GM21390 (cell line): ENCODE data around the gene KRTAP4-6.
"Not testable (repeated sequence)": the region's sequence is repeated elsewhere in the genome, so short reads cannot be mapped to it uniquely, and the experiment has no call there.

Experiments
- ATAC-seq: cut with Tn5 transposase; IDR thresholded peaks from one replicate; pipeline ENCODE4 v1.9.1; 2021; ENCODE audit not compliant: unreplicated experiment

The KRTAP4-6 gene

DNA sequence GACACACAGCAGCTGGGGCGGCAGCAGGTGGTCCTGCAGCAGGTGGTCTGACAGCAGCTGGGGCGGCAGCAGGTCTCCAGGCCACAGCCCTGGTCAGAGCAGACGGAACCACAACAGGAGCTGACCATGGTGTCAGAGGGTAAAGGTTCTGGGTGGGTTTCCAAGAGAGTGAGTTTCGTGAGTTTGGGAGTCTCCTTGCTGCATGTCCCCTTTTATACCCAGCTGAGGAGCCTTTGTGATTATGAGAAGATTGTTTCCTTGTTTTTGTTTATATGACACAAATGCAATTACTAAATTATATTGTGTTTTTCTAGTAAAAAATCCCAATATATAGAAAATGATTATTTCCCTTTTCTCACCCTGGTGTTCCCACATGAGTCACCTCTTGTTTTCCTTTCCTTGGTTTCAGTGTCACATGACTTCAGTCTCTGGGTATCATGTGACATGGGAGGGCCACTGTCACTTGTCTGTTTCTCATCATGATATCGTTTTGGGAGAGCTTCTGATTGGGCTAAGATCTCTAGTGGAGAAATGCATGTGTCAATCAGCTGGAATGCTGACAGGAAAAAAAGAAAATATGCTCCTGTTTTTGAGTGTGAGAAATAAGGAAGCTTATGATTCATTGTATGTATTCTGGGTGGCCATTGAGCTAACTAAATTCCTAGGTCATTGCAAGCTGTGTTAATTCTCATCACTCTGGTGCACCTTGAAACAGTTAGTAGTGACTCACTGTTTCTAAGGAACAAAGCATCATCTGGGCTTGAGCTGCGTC is at the start of gene KRTAP4-6:
Gene KRTAP4-6 (minus strand): TSS at position 185 of the 772 bp plus-strand sequence. CDS start 57 bp downstream, at position 128.
- no peak for ATAC-seq

DNA sequence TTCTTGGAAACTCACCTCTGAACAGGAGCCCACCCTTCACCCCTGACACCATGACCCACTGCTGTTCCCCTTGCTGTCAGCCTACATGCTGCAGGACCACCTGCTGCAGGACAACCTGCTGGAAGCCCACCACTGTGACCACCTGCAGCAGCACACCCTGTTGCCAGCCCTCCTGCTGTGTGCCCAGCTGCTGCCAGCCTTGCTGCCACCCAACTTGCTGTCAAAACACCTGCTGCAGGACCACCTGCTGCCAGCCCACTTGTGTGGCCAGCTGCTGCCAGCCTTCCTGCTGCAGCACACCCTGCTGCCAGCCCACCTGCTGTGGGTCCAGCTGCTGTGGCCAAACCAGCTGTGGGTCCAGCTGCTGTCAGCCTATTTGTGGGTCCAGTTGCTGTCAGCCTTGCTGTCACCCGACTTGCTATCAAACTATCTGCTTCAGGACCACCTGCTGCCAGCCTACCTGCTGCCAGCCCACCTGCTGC is 49.5 kb upstream of the KRTAP4-6 start, which contains the start of gene KRTAP9-1:
Gene KRTAP9-1 (plus strand): TSS at position 51 of the 482 bp plus-strand sequence. CDS start 0 bp downstream, at position 51.
- ATAC-seq, result not testable (repeated sequence)

DNA sequence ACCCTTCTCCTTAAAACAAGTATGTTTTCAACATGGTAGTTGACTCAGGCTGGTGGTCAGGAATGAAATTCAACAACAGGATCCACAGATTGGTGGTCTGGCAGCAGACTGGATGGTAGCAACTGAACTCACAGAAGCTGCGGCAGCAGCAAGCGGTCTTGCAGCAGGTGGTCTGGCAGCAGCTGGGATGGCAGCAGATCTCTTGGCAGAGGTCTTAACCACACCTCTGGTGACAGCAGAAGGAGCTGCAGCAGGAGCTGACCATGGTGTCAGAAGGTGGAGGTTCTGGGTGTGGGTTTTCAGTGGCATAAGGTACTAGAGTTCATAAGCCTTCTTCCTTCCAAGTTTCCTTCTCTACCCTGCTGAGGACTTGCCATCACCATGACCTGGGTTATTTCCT is 46.5 kb upstream of the KRTAP4-6 start:
- no peak for ATAC-seq

DNA sequence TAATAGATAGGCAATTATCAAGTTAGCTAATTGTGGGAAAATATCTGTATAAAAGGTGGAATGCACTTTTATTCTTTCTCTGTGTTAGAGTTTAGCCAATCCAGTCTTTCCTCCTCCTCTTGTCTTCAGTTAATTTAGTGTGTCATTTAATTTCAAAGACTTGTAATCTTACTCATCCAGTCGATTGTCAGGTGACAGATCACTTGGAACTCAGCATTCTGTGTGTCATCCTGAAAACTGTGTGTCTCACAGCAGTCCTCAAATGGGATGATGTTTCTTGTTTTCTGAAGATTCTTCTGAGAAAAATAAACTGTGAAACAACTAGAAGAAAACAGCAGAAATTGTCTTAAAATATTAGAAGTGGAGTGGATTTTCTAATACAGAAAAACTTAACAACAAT is 44.7 kb upstream of the KRTAP4-6 start:
- ATAC-seq, result no peak

DNA sequence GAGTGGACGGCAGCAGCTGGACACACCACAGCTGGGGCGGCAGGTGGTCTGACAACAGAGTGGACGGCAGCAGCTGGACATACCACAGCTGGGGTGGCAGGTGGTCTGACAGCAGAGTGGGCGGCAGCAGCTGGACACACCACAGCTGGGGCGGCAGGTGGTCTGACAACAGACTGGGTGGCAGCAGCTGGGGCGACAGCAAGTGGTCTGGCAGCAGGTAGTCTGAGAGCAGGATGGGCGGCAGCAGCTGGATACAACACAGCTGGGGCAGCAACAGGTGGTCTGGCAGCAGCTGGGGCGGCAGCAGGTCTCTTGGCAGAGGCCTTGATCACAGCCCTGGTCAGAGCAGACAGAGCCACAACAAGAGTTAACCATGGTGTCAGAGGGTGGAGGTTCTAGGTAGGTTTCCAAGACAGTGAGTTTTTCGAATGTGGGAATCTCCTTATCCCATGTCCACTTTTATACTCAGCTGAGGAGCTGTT is 44.2 kb upstream of the KRTAP4-6 start, which contains the start of gene KRTAP4-1:
Gene KRTAP4-1 (minus strand): TSS at position 432 of the 482 bp plus-strand sequence. CDS start 57 bp downstream, at position 375.
- ATAC-seq, result no peak

DNA sequence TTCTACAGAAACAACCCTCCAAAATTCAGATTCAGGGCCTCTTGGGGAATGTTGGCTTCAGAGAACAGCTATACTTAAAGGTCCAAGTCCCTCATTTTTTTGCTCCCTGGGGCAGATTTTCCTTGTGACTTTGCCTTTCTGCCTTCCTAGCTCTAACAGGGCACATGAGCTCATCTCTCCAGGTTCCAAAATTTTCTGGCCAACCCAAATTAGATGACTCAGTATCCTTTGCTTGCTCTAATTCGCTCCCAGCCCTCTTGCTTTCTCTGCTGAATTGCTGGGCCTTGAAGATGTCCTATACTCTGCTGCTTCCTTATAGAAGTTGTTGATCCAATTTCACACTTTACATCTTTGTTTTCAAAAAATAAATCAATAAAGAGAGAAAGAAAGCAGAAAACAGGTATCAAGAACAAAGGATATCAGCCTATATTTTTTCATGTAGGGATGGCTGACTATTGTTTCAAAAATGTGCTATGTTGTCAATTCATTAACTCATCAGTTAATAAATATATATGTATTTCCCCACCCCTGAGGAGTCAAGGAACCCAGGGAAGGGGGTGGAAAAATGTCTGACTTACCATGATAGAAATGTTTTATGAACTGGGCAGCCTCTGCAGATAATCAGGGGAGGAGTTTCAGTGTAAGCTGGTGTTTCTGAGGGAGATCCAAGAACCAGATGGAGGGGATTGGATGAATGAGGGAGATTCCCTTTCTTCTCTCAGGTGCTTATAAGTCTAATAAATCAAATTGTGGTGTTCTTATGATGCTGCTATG is 38.7 kb upstream of the KRTAP4-6 start:
- ATAC-seq, result no peak

DNA sequence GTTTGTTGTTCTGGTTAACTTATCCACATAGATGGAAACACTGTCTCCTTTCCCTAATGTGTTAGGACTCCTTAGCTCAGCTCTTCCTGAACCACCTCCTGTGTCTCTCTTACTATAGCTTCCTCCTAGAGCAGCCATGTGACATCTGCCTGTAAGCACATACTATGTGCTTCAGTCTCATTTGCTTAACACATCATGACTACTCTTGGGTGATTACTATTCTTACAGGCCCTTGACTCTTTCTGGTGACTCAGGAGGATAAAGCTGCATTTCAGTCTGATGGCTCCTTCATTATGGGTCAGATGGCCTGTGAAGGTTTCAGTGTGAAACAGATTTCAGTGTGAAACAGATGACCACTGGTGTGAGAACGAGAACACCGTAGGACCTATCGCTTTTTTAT is 38.0 kb upstream of the KRTAP4-6 start:
- no peak for ATAC-seq

DNA sequence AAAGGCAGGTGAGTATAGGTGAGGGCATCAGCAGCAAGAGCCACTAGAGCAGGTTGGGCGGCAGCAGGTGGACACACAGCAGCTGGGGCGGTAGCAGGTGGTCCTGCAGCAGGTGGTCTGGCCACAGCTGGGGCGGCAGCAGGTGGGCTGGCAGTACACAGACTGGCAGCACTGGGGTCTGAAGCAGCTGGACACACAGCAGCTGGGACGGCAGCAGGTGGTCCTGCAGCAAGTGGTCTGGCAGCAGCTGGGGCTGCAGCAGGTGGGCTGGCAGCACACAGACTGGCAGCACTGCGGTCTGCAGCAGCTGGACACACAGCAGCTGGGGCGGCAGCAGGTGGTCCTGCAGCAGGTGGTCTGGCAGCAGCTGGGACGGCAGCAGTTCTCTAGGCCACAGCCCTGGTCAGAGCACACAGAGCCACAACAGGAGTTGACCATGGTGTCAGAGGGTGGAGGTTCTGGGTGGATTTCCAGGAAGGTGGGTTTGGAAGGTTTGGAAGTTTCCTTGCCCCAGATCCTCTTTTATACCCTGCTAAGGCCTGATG is 37.5 kb upstream of the KRTAP4-6 start, which contains the start of gene KRTAP4-2:
Gene KRTAP4-2 (minus strand): TSS at position 495 of the 545 bp plus-strand sequence. CDS start 57 bp downstream, at position 438.
- ATAC-seq, result no peak

DNA sequence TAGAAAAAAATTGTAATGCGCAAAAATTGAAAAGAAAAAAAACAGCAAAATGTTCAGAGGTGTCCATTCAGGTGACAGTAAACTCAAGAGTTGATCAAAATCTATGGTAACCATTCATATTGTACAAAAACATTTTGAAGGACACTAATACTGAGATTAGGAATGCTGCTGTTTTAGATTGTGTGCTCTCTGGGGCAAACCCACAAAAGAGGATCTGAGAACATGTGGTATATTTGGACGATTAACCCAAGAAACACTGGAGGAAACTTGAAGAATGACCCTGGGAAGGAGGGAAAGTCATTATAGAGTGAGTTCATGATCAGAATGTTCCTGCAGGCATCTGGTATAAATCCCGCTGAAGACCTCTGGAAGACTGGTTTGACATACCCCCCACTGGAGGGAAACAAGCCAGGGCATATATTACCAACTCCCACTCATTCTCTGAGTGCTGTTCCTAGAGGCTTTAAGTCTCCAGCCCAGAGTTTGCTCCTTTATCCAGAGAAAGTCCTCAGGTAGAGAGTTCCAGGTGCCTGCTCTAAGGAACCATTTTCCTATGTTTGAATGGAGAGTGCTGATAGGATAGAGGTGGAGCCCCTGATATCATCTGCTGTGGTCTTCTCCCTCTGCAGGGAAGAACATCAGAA is 36.5 kb upstream of the KRTAP4-6 start:
- ATAC-seq, result no peak

DNA sequence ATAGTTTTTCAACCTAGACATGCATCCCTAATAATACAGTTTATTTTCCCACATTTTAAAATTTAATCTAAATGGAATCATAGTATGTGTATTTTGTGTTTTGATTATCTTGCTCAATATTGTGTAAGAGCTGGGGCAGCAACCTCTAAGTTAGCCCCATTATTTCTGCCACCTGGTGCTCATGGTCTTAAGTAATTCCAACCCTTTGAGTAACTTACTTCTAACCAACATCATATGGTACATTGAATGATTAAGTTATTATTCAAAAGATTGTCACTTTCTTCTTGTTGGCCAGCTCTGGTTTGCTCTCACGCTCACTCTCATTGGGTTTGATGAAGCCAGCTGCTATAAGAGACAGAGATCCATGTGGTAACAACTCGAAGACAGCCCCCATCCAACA is 31.5 kb upstream of the KRTAP4-6 start:
- no peak for ATAC-seq

DNA sequence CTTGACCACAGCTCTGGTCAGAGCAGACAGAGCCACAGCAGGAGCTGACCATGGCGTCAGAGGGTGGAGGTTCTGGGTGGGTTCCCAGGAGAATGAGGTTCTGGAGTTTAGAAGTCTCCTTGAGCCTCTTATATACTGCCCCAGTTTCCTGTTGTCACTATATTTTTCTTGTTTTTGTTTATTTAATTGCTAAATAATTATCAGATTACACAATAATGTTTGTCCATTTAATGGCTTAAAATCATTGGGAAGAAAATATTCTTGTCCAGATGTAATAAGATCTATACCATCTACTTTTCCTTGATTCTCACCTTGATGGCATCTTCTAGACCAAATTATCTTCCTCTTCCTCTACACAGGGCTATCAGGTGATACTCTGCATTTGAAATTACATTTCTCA is 27.8 kb upstream of the KRTAP4-6 start, which contains the start of gene KRTAP4-3:
Gene KRTAP4-3 (minus strand): TSS at position 101 of the 400 bp plus-strand sequence. CDS start 49 bp downstream, at position 52.
- no peak for ATAC-seq

DNA sequence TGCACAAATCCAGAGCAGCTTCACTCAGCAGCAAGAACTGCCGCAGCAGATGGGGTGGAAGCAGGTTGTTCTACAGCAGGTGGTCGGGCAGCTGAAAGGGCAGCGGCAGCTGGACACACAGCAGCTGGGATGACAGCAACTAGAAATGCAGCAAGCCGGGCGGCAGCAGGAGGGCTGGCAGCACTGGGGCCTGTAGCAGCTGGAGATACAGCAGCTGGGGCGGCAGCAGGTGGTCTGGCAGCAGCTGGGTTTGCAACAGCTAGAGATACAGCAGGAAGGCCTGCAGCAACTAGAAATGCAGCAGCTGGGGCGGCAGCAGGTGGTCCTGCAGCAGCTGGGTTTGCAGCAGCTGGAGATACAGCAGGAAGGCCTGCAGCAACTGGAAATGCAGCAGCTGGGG is 27.2 kb upstream of the KRTAP4-6 start:
- no peak for ATAC-seq

DNA sequence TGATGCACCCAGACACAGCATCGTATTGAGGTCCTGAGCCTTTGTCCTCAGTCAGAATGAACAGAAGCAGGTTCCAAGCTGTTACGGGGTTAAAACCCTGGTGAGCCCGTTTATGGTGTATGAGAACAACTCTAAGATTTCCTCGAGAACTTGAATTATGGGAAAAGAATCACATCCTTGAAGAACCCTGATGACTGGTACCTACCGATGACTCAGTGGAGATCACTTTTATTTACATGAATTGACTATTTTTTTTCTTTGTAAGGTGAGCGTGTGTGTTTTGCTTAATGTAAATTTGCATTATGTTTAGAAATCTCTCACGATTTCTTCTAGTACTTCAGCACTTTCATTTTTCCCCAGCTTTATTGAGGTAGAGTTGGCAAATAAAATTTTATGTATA is 23.5 kb upstream of the KRTAP4-6 start:
- ATAC-seq, result no peak

DNA sequence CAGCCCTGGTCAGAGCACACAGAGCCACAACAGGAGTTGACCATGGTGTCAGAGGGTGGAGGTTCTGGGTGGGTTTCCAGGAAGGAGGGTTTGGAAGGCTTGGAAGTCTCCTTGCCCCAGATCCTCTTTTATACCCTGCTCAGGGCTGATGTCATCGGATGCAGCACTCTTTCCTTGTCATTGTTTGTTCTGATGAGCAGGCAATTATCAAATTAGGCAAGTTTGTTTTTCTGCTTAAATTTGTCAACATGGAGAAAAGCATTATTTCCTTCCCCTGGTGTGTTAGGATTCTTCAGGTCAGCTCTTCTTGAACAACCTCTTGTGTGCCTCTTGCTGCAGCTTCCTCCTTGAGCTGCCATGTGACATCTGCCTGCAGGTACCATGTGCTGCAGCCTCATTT is 20.3 kb upstream of the KRTAP4-6 start, which contains the start of gene KRTAP4-4:
Gene KRTAP4-4 (minus strand): TSS at position 101 of the 400 bp plus-strand sequence. CDS start 57 bp downstream, at position 44.
- ATAC-seq, result no peak

DNA sequence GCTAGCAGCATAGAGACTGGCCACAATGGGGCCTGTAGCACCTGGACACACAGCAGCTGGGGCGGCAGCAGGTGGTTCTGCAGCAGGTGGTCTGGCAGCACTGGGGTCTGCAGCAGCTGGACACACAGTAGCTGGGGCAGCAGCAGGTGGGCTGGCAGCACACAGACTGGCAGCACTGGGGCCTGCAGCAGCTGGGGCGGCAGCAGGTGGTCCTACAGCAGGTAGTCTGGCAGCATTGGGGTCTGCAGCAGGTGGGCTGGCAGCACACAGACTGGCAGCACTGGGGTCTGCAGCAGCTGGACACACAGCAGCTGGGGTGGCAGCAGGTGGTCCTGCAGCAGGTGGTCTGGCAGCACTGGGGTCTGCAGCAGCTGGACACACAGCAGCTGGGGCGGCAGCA is 19.8 kb upstream of the KRTAP4-6 start:
- ATAC-seq, result not testable (repeated sequence)

DNA sequence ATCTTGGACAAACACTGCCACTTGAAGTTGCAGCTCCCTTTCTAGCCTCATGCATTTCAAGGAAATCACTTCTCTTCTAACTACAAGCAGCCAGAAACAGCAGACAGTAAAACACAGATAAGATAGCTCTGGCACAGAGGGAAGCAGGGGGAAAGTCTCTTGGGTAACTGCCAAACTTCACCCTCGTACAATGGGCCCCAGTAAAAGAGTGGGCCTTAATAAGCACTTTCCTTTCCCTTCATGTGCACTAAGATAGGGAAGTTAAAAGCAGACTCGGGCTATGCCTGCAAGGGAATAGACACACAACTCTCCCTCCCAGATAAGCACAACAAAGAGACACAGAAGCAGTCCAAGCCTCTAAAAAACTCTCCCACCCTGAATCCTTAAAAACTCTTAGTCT is 13.5 kb upstream of the KRTAP4-6 start:
- ATAC-seq, result no peak

DNA sequence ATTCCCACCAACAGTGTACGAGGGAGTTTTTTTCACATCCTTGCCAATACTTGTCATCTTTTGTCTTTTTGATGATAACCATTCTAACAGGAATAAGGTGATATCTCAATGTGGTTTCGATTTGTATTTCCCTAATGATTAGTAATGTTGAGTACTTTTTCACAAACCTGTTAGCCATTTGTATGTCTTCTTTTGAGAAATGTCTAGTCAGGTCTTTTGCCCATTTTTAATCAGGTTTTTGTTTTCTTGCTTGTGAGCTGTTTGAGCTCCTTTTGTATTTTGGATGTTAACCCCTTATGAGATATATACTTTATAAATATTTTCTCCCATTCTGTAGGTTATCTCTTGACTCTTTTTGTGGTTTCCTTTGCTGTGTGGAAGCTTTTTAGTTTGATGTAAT is 11.2 kb upstream of the KRTAP4-6 start:
- ATAC-seq, result no peak

DNA sequence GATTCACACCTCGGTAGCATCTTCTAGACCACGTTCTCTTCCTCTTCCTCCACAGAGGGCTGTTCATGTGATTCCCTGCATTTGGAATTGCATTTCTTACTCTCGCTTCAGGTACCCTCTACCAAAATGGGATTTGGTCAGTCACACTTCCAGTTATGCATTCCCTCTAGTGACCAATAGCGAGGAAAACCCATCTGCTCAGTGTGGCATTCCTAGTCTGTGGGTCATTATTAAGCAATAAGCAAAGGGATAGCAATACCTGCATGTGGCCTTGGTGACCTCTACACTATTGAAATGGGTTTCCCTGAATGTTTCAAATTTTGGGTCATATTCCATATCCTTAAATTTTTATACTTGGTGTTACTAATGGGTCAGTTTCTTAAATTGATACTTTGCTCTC is 9.7 kb upstream of the KRTAP4-6 start:
- ATAC-seq, result no peak

DNA sequence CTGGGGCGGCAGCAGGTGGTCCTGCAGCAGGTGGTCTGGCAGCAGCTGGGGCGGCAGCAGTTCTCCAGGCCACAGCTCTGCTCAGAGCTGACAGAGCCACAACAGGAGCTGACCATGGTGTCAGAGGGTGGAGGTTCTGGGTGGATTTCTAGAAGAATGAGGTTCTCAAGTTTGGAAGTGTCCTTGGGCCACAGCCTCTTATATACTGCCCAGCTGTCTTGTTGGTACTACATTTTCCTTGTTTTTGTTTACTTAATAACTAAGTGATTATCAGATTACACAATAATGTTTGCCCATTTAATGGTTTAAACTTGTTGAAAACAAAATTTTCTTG is 9.3 kb upstream of the KRTAP4-6 start, which contains the start of gene KRTAP4-5:
Gene KRTAP4-5 (minus strand): TSS at position 174 of the 334 bp plus-strand sequence. CDS start 58 bp downstream, at position 116.
- no peak for ATAC-seq

DNA sequence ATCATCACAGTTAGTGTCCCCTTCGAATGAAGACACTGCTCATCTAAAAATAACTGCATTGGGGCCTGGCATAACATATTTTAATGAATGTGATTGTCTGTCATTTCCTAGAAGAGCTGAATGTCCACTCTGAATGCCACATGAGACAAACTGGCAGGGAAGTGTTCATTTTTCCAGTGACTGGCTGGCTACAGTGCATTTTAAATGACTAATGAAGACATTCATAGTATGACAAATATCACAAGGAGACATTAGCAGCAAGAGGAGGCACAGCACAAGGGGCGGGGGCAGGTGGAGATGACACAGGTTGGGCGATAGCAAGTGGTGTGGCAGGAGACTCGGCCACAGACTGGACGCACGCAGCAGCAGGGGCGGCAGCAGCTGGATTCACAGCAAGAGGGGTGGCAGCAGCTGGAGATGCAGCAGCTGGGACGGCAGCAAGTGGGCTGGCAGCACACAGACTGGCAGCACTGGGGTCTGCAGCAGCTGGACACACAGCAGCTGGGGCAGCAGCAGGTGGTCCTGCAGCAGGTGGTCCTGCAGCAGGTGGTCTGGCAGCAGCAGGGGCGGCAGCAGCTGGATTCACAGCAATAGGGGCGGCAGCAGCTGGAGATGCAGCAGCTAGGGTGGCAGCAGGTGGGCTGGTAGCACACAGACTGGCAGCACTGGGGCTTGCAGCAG is 8.8 kb upstream of the KRTAP4-6 start:
- not testable (repeated sequence) for ATAC-seq
